Measurements from ENCODE around the gene PDE3A.

The PDE3A gene

DNA sequence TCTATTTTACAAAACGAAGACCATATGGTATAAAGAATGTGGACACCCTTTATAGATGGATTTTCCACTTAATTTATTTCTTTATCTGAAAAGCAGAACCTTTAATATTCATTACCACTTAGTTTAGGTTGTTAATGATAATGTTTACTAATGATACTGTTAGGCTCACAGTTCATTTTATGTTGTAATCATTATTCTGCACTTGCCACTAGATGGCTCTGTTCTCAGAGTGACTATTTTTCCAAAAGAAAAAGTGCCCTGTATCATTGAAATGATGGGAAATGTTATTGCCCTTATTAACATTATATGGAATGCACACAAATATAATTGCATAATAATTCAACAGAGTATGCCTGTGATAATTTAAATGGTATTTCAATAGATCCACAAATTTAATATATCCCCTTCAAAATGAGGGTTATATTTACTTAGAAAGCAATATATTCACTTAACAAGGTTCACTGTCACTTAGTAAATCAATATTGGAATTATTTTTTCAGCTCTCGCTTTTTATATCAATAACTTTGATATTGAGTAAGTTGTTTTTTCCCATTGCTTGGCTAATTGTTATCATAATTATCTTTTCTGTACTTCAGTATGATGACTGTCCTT is 95.7 kb downstream of the PDE3A start:
- DNase-seq = no peak

DNA sequence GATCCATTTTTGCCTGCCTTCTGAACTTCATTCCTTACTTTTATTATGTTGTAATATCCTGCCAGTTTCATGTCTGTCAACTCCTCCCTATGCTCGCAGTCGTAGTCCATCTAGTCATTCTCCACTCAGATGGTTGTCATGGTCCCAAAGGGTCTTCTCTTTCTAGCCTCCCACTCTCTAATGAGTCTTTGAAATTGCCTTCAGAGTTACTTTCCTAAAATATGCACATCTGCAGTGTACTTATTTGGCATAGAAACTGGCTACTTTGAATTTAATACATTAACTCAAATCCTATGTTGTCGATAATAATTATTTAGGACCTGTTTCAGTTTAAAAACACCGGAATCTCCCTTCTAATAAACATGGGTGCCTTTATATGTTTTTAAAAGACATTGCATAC is 101.0 kb downstream of the PDE3A start:
- DNase-seq = no peak

DNA sequence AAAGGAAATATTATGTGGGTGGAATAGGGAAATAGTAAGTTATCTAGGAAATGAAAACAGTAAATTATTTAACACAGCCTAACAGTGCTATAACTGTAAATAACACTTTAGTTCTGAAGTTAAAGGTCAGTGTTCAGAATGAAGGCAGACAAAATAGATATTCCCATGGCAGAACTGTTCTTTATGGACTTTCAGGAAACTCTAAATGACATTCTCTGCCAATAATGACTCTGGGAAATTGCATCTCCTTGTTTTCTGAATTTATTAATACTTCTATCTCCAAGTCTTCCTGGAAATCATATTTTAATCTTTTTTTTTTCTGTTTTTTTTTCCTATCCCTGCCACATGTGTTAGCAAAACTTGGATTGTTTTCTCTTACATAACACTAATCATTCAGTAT is 101.4 kb downstream of the PDE3A start:
- no peak for DNase-seq

DNA sequence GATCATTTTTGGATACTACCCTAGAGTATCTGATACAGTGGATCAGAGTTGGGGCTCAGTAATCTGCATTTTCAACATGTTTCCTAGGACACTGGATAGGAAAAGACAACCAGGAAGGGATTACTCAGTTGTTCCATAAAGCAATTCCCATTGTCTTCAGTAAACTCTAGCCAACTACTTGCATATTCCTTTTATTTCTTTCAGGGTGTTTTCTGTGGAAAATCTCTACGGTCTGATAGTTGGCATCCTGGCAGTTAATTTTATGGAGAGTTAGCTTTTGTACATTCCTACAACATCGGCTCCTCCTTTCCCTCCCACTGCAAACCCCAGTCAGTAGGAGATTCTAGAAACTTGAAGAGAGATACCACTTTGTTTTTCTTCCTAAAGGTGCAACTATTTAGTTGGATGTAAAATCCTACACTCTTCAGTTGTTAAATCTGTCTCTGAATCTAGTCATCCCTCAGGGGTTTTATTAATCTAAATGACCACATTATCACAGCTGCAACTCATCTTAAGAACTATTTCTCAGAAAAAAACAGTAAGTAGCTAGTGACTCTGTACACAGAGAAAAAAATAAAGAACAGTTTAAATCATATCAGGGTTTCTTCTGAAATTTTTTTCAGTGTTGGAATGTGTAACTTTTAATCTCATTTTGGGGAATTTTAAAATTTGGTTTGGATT is 103.9 kb downstream of the PDE3A start:
- DNase-seq = no peak

DNA sequence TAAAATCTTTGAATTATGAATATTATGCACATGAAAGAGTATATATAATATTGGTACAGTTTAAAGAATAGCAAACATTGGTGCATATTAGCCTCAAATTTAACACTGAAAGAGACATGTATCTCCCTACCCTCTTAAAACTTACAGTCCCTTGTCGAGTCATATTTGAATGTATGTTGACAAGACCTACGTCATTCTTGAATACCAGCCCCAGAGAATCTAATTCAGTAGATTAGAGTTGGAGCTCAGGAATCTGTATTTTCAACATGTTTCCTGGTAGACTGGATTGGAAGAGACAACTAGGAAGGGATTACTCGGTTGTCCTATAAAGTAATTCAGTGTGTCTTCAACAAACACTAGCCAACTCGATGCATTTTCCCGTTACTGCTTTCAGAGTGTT is 104.8 kb downstream of the PDE3A start:
- DNase-seq = no peak

DNA sequence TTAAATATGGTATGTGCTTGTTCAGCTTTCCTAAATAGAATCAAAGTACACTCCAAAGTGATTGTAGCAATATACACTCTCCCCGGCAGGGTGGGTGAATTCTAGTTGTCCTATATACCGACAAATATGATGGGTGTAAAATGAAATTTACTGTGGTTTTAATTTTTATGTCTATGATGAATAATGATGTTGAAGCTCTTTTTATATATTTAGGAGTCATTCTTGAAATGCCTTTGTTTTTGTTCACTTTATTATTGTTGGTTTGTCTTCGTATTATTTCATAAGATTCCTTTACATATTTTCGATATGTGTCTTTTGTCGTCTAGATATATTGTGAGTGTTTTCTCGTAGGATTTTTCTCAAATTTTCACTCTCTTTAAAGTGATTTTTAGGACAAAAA is 105.7 kb downstream of the PDE3A start:
- DNase-seq = no peak

DNA sequence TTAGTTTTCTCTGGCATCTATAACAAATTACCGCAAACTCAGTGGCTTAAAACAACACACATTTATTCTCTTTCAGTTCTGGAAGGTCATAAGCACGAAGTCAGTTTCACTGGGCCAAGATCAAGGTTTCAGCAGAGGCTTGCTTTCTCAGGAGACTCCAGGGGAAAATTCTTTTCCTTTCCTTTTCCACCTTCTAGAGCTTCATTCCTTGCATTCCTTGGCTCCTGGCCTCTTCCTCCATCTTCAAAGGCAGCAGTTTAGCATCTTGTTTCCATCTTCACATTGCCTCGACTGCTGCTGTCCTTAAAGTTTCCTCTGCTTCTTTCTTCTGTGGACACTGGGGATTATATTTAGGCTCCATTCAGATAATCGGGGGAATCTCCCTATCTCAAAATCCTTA is 106.1 kb downstream of the PDE3A start:
- no peak for DNase-seq

DNA sequence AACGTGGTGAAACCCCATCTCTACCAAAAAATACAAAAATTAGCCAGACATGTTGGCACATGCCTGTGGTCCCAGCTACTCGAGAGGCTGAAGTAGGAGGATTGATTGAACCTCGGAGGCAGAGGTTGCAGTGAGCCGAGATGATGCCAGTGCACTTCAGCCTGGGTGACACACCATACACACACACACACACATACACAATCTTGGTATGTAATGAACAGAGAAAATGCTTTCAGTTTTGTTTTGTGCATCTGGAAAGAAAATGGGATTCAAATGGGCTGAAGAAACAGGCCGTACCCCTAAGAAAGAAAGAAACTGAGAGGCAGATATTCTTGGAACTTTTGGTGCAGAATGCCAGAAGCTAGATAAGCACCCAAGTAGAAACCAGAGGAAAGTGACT is 107.2 kb downstream of the PDE3A start:
- no peak for DNase-seq

DNA sequence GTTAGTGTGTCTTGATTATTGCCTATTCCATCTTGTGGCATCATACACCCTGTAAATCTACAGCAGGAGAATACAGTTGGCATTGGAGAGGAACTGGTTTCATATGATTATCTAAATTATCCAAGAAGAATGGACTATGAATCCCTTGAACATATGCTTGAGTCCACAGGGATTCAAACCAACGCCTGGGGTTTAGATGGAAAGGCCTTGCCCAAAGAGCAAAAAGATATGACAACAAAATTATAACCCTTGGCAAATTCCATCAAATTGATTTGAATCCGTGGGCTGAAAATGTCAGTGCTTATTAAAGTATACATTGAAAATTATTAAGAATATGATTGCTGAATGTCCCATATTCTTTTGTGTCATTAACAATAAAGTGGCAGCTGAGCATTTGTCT is 108.2 kb downstream of the PDE3A start:
- no peak for DNase-seq

DNA sequence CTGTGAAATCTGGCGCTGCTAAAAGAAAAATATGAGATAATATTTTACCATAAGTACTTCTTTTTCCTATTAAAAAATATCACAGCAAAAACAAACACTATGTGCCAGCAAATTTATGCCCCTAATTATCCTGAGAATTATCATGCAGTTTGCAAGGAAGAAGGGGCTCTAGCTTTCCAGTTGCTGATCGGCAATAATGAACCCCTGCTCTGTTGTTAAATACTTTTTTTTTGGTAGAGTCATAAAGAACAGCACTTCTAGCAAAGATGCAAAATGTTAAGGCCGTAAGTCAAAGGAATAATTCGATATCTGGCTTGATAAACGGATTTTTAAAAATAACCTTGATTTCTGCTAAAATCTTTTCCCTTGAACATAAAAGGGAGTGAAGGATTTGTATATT is 108.9 kb downstream of the PDE3A start:
- no peak for DNase-seq

DNA sequence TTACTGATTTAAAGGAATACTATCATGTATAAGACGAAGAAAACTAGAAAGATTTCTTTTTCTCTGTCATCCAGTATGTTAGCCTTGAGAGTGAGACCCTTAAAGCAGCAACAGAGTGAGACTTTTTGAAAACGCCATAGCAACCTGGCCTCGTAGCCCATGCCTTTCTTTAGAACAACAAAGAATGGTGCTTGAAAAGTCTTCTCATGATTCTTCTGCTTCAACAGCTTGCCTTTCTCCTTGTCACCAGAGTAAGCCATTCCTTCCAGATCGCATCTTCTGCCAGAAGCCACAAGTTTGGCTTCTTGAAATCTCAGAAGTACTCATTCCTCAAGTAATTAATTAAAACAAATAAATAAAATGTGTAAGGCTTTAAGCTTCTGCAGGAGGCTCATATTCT is 109.3 kb downstream of the PDE3A start:
- DNase-seq = no peak

DNA sequence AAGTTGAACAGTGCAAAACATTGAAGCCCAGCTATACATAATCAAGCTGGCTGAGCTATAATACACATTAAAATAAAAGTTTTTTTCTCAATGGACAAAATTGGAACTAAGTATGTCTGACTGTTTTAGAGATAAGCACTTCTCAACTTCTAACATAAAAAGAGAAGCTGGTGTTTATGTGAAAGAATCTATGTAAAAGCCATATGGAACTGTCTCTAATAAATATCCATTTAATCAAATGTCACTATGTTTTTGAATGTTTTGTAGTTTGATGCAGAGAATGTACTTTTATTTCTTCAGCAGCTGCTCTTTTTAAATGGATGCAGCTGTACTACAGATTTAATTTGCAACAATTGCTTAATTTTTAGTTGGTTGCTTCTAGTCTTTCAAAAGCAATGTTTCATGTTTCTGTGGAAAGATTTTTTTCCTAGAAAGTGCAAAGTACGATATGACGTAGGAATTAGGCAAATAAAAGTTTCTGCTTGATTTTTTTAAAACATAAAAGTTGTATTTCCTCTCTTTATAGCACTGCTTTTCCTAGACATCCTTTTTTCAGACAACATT is 114.2 kb downstream of the PDE3A start:
- DNase-seq = no peak

DNA sequence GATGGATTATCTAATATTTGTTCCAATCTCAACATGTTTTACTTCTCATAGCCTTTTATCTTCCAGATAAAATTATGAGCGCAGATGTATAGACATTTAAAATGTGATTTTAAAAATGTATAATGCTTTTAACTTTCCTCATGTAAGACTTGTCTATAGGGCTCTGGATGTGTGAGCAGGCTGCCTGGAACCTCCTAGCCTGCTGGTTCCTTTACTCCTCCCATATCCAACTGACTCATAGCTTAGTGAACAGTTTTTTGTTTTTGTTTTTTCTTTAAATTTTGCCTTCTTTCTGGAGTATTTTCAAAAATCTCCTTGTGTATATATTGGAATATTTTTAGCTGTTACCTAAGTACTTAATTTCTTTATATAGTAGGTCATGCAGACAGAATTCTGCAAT is 115.4 kb downstream of the PDE3A start:
- DNase-seq = no peak

DNA sequence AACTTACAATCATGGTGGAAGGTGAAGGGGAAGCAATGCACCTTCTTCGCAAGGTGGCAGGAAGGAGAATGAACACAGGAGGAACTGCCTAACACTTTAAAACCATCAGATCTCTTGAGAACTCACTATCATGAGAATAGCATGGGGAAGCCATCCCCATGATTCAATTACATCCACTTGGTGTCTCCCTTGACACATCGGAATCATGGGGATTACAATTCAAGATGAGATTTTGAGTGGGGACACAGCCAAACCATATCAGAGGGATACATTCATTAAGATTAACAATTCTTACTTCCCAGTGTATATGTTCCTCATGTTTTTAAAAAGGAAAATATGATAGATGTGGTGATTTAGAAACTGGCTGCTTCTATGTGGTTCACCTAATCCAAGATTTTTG is 117.9 kb downstream of the PDE3A start:
- DNase-seq = no peak

DNA sequence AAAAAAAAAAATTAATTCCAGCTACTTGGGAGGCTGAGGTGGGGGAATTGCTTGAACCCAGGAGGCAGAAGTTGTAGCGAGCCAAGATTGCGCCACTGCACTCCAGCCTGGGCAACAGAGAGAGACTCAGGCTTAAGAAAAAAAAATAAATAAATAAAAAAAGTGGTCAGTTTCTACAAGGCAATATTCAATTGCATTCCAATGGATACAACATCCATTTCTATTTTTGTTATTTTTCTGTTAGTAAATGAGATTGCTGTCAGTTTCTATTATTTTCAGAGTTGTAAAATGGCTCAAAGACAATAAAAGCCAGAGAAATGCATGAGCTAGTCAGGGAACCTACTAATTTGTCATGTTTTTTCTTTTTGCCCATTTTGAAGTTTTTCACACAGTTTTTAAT is 119.2 kb downstream of the PDE3A start:
- no peak for DNase-seq

DNA sequence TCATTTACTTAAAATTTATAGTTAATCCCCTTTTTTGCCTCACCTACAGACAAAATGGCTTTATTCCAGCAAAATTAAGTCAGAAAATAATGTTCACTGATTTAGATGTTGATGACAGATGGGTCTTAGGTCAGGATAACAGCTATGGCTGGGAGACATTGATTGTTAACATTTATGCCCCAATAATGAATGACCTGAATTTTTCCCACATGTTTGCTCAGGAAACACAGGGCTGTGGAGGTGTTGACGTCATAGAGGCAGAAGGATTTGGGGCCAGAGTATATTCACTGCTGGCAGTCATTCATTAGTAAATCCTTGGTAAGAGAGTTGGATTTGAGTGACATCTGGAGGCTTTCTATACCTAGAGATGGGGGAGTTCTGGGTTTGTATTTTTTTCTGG is 121.3 kb downstream of the PDE3A start:
- DNase-seq = no peak

DNA sequence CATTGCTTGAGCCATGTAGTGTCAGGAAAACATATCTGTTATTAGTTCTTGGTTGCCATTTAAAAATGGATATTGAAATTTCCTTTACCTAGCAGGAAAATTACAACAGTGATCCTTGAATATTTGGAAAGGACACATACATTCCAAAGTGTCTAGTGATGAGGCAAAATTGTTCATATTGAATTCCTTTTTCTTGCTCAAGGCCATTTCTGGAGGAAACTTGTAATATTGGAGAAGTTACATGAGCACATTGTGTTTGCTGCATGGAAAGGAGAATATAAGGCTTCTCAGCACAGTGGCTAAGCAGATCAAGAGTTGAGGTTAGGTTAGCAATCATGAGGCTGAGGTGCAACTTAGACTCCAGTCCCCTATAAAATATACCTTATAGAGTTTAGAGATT is 121.9 kb downstream of the PDE3A start:
- DNase-seq = no peak

DNA sequence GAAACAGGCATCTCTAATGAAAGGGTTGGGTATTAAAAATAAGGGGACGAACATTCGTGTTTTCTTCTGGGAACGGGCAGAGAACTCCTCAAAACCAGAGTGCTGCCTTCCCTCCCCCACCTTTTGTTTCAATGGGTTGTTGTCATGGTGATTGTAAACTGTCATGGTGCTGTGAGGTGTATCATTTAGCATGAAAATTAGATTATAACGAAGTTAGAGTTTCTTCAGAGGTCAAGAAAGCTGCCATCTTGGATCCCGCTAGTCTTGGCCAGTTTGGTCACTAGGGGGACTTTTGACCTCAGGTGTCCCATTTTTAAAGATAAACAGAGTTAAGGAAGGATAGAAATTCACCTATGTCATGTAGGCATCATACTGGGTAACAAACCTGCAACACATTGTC is 123.0 kb downstream of the PDE3A start:
- DNase-seq = no peak

DNA sequence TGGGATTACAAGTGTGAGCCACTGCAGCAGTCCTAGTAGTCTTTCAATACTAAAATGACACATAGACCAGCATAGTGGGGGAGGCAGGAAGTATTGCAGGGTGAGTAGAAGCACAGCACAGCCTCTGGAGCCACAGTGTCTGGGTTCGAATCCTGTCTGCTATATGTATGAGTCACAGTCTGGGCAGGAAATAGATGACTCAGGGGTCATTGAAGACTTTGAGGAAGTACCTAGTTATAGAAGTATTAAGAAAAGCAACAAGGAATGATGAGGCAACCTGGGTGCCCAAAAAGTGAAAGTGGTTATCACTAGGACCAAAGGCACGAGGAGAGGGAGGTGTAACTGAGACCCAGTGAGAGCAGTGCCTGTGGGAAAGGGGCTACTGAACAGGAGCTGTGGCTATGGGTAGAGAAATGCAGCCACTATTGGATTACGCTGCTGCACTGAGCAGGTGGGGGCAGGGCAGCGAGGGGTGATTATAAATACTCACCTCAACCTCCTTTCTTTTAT is 124.0 kb downstream of the PDE3A start:
- no peak for DNase-seq

DNA sequence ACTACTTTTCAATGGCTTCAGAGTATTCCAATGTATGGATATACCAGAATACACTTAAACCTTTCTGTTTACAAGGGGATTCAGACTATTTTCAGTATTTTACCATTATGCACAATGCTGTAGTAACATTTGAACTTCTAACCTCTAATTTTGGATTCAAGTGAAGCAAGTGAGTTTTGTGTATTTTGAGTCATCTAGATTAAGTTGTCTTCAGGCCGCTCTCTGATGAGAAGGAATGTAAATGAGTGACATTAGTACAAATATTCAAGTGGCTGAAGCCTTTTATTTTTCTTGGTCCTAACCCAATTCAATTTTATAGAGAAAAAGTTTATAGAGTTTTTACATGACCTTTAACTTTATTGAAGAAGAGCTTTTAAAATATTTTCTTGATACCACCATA is 125.6 kb downstream of the PDE3A start:
- DNase-seq = no peak

DNA sequence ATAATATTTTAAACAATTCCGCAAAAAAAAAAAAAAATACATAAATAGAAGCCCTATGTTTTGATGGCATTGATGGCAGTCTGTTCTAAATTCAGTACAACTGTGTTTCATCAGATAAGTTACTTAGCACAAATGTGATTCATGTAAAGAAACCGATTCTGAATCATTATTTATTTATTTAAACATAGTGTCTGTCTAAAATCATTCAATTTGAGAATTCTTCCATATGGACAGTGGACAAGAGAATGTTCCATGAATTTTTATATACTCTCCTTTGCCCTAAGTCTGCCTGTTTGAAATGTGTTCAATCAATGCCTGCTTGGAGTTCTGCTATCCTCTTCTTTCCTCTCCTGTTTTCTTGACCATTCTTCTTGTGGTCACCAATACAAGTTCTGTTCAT is 126.5 kb downstream of the PDE3A start:
- DNase-seq = no peak

DNA sequence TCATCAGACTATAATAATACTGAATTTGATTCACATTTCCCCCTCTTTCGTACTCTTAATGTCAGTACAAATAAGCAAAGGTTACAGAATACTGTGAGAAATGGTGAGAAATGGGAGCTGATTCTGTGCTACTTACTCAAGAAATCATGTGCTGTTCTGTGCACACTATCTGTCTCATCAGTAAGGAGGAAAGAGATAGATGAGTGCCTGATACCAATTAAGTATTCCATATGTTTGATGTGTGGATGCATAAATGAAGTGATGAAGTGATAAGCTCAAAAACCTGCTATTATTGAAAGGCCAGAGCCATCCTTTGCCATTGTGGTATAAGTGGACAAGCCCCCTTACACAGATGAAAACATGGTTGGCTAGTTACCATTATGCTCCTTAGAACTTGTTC is 127.7 kb downstream of the PDE3A start:
- no peak for DNase-seq

DNA sequence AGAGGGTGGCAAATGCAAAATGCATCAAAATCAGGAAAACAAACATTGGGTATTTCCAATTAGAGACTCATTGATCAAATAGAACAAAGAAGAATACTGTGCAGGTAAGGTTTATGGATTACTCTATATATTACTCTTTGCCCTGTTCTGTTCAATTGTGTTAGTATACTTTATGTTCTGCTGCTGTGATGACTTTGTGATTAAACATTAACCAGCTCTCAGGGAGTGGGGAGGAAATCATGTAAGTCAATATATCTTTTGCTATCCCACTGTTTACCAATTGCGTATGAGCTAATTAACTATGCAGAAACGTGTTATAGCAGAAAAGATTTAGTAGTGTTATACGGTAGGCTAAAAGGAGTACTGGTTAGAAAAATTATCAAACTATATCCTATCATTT is 129.4 kb downstream of the PDE3A start:
- DNase-seq = no peak

DNA sequence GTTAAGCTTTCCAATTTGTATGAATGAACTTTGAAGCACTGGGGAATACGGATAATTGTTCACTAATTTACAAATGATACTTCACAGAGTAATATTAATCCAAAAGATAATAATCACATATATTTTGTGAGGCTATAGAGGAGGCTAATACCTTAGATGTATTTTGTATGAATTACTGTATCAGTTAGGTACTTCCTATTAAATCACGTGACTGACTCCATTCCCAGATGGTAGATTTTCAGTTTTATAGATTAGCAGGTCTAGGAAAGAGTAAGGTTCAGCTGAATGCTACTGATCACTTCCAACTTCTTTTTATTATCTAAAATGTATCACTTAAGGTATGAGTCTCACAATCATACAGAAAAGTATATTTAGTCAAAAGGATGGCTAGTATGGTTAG is 133.6 kb downstream of the PDE3A start:
- DNase-seq = no peak

DNA sequence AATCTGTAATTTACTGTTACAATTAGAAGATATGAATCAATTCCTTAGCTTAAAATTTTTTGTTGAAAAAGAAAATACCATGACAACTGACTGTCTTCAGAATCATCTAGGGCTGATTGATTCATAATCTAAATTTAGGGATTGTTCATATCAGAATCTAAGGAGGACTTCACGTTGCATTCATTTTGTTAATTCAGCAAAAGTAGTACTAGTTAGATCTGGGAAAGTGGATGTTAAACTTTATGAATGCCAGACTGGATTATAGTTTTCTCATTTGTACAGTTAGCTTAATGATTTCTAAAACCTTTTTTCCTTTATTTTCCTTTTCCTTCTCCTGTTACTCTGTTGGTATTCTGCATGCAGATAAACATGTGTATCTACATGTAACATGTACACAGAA is 135.5 kb downstream of the PDE3A start:
- DNase-seq = no peak

Data from activated CD8-positive, alpha-beta memory T cell treated with anti-CD3 and anti-CD28 coated beads, Interleukin-2, amount 50 U/mL, for 48 hours (primary cell).